Activated naive CD8-positive, alpha-beta T cell (primary cell): ENCODE data around the gene FBLIM1.
A peak's percentile ranks its signal among the peaks of the same experiment; 100 is the strongest.

Experiments used
- H3K27ac Mint-ChIP-seq: one replicate; pipeline ENCODE4 v1.8.0; 2021; ENCODE audit warnings: mixed read lengths
- H3K27me3 Mint-ChIP-seq: one replicate; pipeline ENCODE4 v1.8.0; 2021; ENCODE audit warnings: mixed read lengths
- H3K36me3 Mint-ChIP-seq: one replicate; pipeline ENCODE4 v1.8.0; 2021; ENCODE audit warnings: mixed read lengths
- H3K4me1 Mint-ChIP-seq: one replicate; pipeline ENCODE4 v1.8.0; 2021; ENCODE audit warnings: low read depth, mixed read lengths
- H3K4me3 Mint-ChIP-seq: one replicate; pipeline ENCODE4 v1.8.0; 2021; ENCODE audit warnings: mild to moderate bottlenecking, mixed read lengths
- H3K9me3 Mint-ChIP-seq: one replicate; pipeline ENCODE4 v1.8.0; 2021; ENCODE audit warnings: low read depth, mixed read lengths

The FBLIM1 gene

DNA sequence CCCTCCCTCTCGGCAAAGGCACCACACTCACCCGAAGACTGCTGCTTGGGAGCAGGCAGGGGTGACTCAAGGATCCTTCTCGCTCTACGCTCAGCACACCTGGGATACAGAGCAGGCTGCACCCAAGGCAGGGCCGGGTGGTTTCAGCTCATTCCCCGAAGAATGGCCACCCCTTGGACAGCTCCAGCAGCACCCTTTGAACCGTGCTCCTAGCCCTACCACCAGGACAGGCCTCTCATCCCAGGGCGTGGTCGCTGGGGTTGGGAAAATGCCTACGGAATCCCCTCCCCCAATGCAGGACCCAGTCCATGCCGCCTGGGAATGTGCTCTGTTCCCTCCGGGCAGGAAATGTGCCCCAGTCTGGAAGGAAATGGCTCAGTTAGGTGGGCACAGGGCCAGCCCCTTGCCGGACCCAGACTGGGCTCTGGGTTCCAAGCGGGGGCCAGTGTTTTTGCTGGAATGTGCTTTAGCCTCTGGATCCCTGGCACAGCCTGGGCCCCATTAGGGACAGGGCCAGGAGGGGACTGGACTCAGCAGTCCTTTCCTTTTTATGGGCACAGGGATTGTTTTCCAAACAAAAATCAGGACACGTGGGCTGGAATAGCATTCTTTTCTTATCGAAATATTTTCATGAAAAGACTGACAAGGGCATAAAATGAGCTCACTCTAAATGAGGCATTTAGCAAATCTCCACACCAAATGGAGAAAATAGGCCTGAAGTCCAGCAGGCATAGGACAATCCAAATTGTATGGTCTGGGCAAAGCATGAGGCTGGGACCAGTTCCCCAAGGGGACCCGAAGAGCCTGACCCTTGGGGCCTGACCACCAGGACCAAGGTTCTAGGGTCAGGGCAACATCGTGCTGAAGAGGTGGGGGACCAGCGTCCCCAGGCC lies 8.9 kb upstream of the FBLIM1 start:
- no peaks in the 10 kb centered on the region for H3K4me1 Mint-ChIP-seq
- H3K27me3 Mint-ChIP-seq: peaks cover 2% of the 10 kb centered on the region
- no peaks in the 10 kb centered on the region for H3K9me3 Mint-ChIP-seq
- H3K36me3 Mint-ChIP-seq: no peaks in the 10 kb centered on the region
- no peak overlapping the region for H3K27ac Mint-ChIP-seq
- H3K4me3 Mint-ChIP-seq: no peak overlapping the region

DNA sequence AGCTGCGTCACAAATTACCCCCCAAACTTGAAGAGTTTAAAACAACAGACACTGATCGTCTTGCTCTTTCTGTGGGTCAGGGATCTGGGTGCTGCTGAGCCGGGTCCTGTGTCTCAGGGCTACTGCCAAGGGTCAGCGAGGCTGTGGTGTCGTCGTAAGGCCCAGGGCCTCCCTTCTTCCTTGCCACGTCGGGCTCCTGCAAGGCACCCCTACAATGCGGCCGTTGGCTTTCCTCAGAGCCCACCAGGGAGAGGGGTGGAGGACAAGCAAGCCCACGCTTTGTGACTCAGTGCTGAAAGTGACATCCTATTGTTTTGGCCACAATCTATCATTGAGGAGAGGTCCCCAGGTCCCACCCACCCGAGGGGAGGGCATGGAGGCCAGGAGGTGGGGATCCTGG lies 7.7 kb upstream of the FBLIM1 start:
- peaks cover 5% of the 10 kb centered on the region for H3K27me3 Mint-ChIP-seq
- H3K9me3 Mint-ChIP-seq: no peaks in the 10 kb centered on the region
- H3K4me3 Mint-ChIP-seq: no peak overlapping the region
- H3K4me1 Mint-ChIP-seq: no peaks in the 10 kb centered on the region
- H3K36me3 Mint-ChIP-seq: no peaks in the 10 kb centered on the region
- no peak overlapping the region for H3K27ac Mint-ChIP-seq

GRCh38 chr1:15751717-15752116 lies 6.9 kb upstream of the FBLIM1 start:
- no peak overlapping the region for H3K4me3 Mint-ChIP-seq
- no peak overlapping the region for H3K27ac Mint-ChIP-seq
- H3K9me3 Mint-ChIP-seq: no peaks in the 10 kb centered on the region
- no peaks in the 10 kb centered on the region for H3K36me3 Mint-ChIP-seq
- peaks cover 8% of the 10 kb centered on the region for H3K27me3 Mint-ChIP-seq
- H3K4me1 Mint-ChIP-seq: peaks cover 5% of the 10 kb centered on the region

DNA sequence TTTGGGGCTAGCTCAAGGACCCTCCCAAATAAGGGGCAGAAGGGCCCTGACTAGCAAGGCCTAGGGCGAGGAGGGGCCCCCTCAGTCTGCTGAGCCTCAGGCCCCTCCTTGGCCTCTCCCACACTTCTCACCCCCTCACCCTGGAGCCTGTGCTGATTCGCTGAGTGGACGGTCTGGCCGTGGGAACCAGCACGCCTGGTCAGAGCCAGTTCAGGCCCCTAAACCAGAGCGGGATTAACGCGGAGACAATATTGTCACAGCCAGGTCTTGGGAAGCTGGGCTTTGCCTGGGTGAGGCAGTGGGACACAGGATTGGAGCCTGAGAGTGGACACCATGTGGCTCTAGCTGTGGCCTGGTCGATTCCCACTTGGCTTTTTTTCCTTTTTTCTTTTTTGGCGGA lies 4.8 kb upstream of the FBLIM1 start:
- H3K27me3 Mint-ChIP-seq: peaks cover 14% of the 10 kb centered on the region
- no peaks in the 10 kb centered on the region for H3K36me3 Mint-ChIP-seq
- peaks cover 15% of the 10 kb centered on the region for H3K4me1 Mint-ChIP-seq
- H3K4me3 Mint-ChIP-seq: no peak overlapping the region
- H3K9me3 Mint-ChIP-seq: no peaks in the 10 kb centered on the region
- no peak overlapping the region for H3K27ac Mint-ChIP-seq

- no peaks in the 10 kb centered on the region for H3K9me3 Mint-ChIP-seq
- H3K27me3 Mint-ChIP-seq: peaks cover 16% of the 10 kb centered on the region
- peaks cover 15% of the 10 kb centered on the region for H3K4me1 Mint-ChIP-seq
- no peaks in the 10 kb centered on the region for H3K36me3 Mint-ChIP-seq
- no peak overlapping the region for H3K4me3 Mint-ChIP-seq
- no peak overlapping the region for H3K27ac Mint-ChIP-seq
These were observed 3.5 kb upstream of the FBLIM1 start for GRCh38 chr1:15755021-15755645.

DNA sequence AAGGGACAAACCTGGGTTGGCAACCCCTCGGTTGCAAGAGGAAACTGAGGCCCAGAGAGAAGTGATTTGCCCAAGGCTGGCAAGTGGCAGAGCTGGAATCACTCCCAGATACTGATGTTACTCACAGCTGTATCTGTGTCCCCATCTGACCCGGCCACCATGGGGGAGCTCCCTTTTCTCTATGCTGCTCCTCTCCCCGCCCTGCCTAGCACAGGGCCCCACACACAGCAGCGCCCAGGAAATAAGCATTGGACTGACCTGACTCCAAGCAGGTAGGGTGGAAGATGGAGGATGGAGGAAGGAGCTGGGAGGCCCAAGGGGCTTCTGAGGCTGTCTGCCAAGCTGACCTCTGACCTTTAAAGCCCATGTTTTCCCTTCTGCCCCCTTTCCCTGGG lies 3.0 kb upstream of the FBLIM1 start:
- H3K27ac Mint-ChIP-seq: no peak overlapping the region
- no peaks in the 10 kb centered on the region for H3K9me3 Mint-ChIP-seq
- H3K4me1 Mint-ChIP-seq: peaks cover 15% of the 10 kb centered on the region
- H3K27me3 Mint-ChIP-seq: peaks cover 16% of the 10 kb centered on the region
- H3K4me3 Mint-ChIP-seq: no peak overlapping the region
- H3K36me3 Mint-ChIP-seq: no peaks in the 10 kb centered on the region

DNA sequence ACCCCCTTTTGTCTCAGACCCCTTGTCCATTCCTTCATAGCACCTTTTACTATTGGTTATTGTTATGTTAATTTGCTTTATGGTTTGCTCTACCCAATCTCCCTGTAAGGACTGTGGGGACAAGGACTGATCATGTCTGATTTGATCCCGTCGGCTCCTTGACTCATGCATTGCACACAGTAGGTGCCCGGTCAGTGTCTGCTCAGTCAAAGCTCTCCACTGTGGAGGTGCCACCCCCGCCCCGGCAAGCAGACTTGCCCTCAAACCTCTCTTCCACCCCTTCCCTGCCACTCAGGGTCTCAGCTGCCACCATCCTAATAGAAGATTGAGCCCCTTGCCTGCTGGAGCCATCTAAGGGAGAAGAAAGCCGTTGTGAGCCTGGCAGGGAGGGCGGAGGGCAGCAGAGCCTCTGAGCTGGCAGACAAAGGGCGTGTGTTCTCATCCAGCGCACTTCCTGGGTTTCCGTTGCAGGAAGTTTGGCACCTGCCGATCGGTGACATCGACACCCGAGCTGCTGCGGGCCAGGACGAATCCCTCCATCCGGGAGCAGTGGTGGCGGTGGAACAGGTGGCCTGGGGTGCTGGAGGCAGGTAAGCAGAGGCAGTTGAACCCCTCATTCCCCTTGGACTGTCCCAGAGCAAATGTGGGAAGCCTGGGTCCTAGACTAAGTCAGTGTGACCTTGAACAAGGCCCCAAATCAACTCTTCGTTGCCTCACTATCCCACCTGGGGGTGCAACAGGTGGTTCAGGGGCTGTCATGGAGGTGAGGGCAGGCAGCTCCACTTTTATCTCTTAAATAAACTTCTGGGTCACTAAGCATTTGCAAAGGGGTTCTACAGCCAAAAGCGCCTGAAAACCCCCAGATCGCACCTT lies 2.2 kb upstream of the FBLIM1 start:
- Mint-ChIP-seq H3K36me3 (no peaks in the 10 kb centered on the region), H3K27me3 (peaks cover 17% of the 10 kb centered on the region), H3K9me3 (no peaks in the 10 kb centered on the region), H3K27ac (no peak overlapping the region), H3K4me1 (peaks cover 15% of the 10 kb centered on the region), H3K4me3 (no peak overlapping the region)

DNA sequence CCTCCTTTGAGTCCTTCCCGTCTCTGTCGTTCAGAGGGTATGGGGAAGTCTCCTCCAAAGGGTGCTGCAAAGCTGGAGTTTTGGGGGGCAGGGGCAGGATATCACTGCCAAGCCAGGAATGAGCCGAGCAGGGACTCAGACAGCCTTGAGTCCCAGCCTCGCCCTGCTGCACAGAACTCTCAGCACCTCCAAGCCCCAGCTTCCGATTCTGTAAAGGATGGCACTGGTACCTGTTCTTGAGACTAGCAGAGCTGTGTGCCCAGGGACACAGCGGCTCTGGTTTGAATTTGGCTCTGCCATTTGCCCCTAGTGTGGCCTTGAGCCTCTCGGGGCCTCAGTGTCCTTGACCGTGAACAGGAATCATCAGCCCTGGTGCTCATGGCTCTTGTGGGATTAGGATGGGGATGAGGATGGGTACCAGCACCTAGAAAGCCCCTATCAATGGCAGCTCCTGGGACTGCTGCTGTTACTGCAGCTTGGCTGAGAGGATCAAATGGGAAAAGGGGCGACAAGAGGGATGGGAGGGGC lies 1.5 kb upstream of the FBLIM1 start:
- peaks cover 18% of the 10 kb centered on the region for H3K27me3 Mint-ChIP-seq
- peaks cover 15% of the 10 kb centered on the region for H3K4me1 Mint-ChIP-seq
- H3K4me3 Mint-ChIP-seq: peak overlapping the region; percentile 19
- H3K27ac Mint-ChIP-seq: no peak overlapping the region
- no peaks in the 10 kb centered on the region for H3K36me3 Mint-ChIP-seq
- H3K9me3 Mint-ChIP-seq: no peaks in the 10 kb centered on the region

- Mint-ChIP-seq H3K4me1 (peaks cover 15% of the 10 kb centered on the region), H3K9me3 (no peaks in the 10 kb centered on the region), H3K4me3 (peak overlapping the region; percentile 82), H3K27ac (no peak overlapping the region), H3K36me3 (no peaks in the 10 kb centered on the region), H3K27me3 (peaks cover 20% of the 10 kb centered on the region)
These were observed 836 bp upstream of the FBLIM1 start for GRCh38 chr1:15757575-15758342.

- H3K36me3 Mint-ChIP-seq: no peaks in the 10 kb centered on the region
- peaks cover 20% of the 10 kb centered on the region for H3K27me3 Mint-ChIP-seq
- H3K4me1 Mint-ChIP-seq: peaks cover 15% of the 10 kb centered on the region
- no peaks in the 10 kb centered on the region for H3K9me3 Mint-ChIP-seq
- H3K27ac Mint-ChIP-seq: no peak overlapping the region
- H3K4me3 Mint-ChIP-seq: peak overlapping the region; percentile 59
These were observed 512 bp downstream of the FBLIM1 start for GRCh38 chr1:15758953-15759661.

- Mint-ChIP-seq H3K4me3 (no peak overlapping the region), H3K27me3 (peaks cover 17% of the 10 kb centered on the region), H3K4me1 (peaks cover 15% of the 10 kb centered on the region)
These were observed 2.1 kb downstream of the FBLIM1 start for GRCh38 chr1:15760520-15761211.

DNA sequence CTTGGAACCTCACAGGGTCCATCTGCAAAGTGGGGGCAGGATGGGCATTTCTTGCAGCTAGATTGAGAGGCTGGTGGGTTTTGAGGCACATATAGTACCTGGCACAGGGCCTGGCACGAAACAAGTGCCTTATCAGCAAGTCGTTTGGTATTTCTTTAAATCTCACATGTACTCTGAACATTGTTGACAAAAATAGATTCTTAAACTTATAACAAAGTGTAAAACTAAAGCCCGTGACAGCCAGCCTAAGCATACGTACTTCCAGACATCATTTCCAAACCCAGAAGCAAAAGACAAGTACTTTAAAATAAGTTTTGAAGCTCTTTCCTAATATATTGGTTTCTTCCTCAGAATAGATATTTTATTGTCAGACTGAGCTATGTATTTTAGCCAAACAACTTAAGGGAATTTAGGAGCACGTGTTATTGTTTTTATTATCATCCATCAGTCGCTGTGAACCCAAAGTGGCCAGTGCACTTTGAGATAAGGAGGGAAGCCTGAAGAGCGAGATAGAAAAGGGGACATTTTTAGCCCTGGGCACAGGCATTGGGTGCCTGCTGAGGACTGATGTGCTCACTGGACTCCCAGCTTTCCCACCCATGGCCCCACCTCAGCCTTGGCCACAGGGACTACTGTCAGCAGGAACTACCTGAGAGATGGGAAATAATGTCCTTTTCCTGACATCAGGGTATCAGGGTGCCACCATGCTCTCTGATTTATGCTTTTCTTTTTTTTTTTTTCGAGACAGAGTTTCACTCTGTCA lies 3.0 kb downstream of the FBLIM1 start:
- Mint-ChIP-seq H3K4me1 (peaks cover 11% of the 10 kb centered on the region), H3K36me3 (no peaks in the 10 kb centered on the region), H3K9me3 (no peaks in the 10 kb centered on the region), H3K27me3 (peaks cover 13% of the 10 kb centered on the region), H3K27ac (no peak overlapping the region), H3K4me3 (no peak overlapping the region)

More at GRCh38 chr1:15760520-15761211, 2.1 kb downstream of the FBLIM1 start:
- Mint-ChIP-seq H3K9me3 (no peaks in the 10 kb centered on the region), H3K36me3 (no peaks in the 10 kb centered on the region), H3K27ac (no peak overlapping the region)

DNA sequence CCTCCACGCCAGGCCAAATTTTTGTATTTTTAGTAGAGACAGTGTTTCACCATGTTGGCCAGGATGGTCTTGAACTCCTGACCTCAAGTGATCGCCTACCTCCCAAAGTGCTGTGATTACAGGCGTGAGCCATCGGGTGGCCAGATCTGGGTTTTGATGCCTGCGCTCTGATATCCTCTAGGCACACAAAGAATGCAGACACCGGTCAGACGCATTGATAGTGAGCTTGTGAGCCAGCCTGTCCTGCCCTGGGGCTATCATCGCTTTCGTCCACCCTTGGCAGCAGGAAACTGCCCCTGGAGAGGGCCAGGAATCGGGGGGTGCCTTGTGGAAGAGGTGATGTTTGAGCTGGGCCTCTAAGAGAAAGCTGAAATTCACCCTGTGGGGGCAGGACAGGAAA lies 4.0 kb downstream of the FBLIM1 start:
- H3K9me3 Mint-ChIP-seq: no peaks in the 10 kb centered on the region
- H3K4me3 Mint-ChIP-seq: no peak overlapping the region
- peaks cover 3% of the 10 kb centered on the region for H3K4me1 Mint-ChIP-seq
- H3K27me3 Mint-ChIP-seq: peaks cover 11% of the 10 kb centered on the region
- H3K36me3 Mint-ChIP-seq: no peaks in the 10 kb centered on the region
- peak overlapping the region; percentile 34 for H3K27ac Mint-ChIP-seq
